HL-60/S4 treated with retinoic acid at 250 ng/mL for 4 days and 3 days (cell line): ENCODE measurements around the gene ABL1.

Source experiments
- in situ Hi-C: fragments of 300-500 bp; cut with MboI; formaldehyde crosslinking; loops from 2 replicates; pipeline ENCODE4 v1.7.0; 2022; ENCODE audit warnings: low sequenced_read_pairs

Gene ABL1

DNA sequence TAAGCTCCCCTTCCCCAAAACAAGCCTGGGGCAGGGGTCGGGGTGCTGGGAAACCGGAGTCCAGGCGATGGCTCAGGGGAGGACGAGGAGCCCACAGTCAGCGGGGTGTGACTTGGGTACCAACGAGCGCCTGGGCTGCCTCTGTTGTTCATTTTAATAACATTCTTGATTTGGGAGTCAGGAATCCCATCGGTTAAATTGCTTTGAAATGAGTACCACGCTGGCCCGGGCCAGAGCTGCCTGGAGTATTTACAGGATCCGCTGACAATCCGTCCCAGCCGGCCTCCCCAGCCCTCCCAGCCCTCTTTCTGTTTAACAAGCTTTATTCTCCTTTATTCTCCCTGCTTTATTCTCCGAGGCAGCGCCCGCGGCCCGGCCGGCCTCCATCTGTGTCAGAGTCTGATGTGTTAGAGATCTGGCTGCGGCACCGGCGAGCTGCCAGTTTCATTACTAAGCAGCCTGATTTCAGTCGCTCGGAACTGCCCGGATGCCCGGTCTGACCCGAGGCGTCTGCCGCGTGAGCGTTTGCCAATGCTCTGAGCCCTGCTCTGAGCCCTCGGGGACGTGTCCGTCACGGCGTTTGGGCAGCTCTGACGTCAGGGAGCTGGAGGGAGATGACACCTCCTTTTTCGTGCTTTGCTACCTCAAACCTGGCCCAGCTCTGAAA, 78.0 kb downstream of the ABL1 start:
- in situ Hi-C loops: loop anchor here (25.0 kb wide), 1 partner anchor 101 kb away; no protein-coding TSS in a partner anchor

GRCh38 chr9:130913599-130914416, 78.8 kb downstream of the ABL1 start:
- in situ Hi-C loops: loop anchor here (25.0 kb wide), 1 partner anchor 102 kb away; no protein-coding TSS in a partner anchor

GRCh38 chr9:130914417-130915095, 79.5 kb downstream of the ABL1 start:
- in situ Hi-C loops: loop anchor here (25.0 kb wide), 1 partner anchor 102 kb away; no protein-coding TSS in a partner anchor

DNA sequence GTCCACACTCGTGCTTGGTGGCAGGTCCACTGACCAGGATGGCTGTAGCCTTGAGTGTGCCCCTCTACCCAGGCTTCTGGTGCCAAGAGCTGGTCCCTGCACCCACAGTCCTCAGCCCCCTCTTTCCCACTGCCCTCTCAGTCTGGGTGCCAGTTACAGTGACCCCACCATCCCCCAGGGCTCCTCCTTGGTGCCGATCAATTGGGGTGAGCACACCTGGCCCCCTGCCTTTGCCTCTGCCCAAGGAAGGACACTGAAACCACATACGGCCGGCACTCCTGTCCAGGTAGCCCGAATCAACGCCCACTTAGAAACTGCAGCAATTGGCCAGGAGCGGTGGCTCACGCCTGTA, 80.0 kb downstream of the ABL1 start:
- in situ Hi-C loops: loop anchor here (25.0 kb wide), 1 partner anchor 103 kb away; no protein-coding TSS in a partner anchor

GRCh38 chr9:130917168-130917960, 82.3 kb downstream of the ABL1 start:
- in situ Hi-C loops: loop anchor here (25.0 kb wide), 1 partner anchor 105 kb away; no protein-coding TSS in a partner anchor

GRCh38 chr9:130918101-130918825, 83.2 kb downstream of the ABL1 start:
- in situ Hi-C loops: loop anchor here (25.0 kb wide), 1 partner anchor 106 kb away; no protein-coding TSS in a partner anchor

DNA sequence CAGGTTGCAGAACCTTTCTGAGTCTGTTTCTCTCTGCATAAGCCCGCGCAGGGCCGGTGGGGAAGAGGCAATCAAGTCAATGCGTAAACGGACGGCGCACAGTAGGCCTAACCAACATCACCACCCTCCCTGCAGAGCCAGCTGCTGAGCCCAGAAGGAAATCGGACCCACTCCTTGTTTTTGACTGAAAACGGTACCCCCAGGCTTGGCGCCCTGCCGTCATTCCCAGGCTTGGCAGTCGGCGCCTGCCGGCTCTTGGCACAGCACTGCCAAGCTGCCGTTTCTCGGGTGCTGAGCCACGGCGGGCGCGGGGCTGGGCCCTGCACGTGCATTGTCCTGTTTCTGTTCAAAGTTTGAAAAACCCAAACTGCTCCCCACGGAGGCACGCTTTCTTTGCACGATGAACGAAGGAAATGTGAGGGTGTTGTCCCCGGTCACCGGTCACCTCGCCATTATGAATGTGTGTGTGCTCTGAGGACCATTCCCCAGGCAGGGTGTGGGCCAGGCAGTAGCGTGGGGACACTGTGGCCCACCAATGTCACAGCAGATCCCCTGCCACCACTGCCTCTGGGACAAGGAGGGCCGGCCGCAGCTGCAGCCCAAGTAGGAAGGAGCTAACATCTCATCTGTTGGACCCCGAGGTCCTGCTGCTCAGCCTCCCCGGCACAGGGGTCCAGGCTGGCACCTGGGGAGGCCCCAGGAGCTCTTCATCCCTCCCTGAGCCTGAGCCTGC, 83.9 kb downstream of the ABL1 start:
- in situ Hi-C loops: loop anchor here (25.0 kb wide), 1 partner anchor 107 kb away; no protein-coding TSS in a partner anchor

- in situ Hi-C loops: loop anchor here (25.0 kb wide), 1 partner anchor 107 kb away; no protein-coding TSS in a partner anchor
These were observed 84.6 kb downstream of the ABL1 start for GRCh38 chr9:130919559-130920145.

GRCh38 chr9:130920233-130920632, 85.2 kb downstream of the ABL1 start:
- in situ Hi-C loops: loop anchor here (25.0 kb wide), 1 partner anchor 108 kb away; no protein-coding TSS in a partner anchor

GRCh38 chr9:130920762-130921299, 85.8 kb downstream of the ABL1 start:
- in situ Hi-C loops: loop anchor here (25.0 kb wide), 1 partner anchor 109 kb away; no protein-coding TSS in a partner anchor

DNA sequence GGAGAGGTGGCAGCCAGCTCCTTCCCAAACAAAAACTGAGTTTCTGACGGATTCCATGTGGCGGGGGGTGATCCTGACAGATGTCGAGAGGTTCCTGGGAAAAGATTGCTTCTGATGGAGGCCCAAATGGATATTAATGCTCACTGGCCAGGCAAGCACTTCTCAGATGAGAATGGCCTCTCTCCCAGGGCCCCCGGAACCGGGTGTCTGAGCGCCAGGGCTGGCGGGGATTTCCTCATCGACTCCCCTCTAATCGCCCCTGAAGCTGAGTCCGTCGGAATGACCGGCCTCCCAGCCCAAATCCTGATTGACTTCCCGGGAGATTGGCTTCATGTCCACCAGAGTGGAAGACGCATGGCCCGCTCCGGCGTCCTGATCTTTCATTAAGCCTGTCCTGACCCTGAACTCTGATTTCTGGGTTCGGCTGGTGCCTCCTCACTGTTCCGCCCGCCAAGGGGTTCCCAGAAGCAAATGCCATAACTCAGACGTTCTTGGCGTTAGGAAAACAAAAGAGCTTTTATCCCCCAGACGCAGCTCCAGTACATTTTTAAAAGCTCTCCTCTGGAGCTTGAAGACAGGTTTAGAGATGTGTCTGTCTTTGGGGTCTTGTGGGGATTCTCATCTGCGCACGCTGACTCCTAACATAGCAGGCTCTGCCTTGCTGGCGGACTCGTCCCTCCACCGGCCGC, 86.4 kb downstream of the ABL1 start:
- in situ Hi-C loops: loop anchor here (25.0 kb wide), 1 partner anchor 109 kb away; no protein-coding TSS in a partner anchor

DNA sequence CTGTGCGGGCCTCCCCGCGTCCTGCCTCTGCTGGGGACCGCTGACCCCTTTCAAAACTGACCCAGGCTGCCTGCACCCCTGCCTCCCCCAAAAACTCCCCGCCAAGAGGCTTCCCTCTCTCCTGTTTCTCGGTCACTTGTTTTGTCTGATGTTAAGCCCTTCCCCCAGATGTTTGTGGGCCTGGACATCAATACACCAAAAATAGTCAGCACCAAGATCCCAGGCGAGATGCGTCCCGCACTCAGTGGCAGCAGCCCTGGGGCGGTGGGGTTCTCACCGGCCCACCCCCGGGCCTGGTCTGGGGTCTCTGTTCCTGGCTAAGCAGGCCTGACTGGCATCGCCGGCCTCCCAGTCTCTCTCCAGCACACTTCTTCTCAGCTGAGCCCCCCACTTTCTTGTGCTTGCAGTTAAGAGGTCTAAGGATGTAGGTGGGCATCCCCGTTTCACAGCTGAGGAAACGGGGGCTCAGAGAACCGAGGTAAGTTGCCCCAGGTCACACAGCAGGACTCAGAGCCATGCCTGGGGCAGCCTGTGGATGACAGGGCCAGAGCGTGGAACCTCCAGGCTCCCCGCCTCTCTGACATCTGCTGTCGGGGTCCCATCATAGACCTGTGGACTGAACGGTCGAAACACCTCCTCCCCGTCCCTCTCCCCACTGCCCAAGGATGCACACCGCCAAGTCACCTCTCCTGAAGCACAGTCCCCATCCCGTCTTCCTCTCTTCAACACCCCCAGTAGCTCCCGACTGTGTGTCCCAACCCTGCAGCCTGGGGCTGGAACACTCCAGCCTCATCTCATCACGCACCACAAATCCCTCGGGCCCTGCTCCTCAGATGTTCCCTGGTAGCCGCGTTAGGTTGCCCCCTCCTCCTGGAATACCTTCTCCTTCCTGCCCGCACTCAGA, 87.2 kb downstream of the ABL1 start:
- in situ Hi-C loops: loop anchor here (25.0 kb wide), 1 partner anchor 110 kb away; no protein-coding TSS in a partner anchor

GRCh38 chr9:130922893-130923610, 88.0 kb downstream of the ABL1 start:
- in situ Hi-C loops: loop anchor here (25.0 kb wide), 1 partner anchor 111 kb away; no protein-coding TSS in a partner anchor

- in situ Hi-C loops: loop anchor here (25.0 kb wide), 1 partner anchor 112 kb away; no protein-coding TSS in a partner anchor
These were observed 88.8 kb downstream of the ABL1 start for GRCh38 chr9:130923611-130924447.

DNA sequence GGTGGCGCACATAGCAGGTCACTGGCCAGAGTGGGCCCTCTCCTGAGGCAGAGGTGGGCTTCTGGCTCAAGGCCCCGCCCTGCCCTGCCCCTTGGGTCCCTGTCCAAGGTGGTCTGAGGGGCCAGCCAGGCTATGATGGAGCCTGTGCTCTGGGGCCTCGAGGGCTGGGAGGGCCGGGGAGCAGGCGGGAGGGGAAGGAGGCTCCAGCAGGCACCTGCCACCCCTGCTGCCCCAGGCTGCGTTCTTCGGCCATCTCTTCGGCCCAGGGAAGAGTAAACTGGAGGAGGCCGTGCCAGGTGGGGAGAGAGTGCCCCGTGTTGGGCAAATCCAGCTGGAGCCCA, 89.4 kb downstream of the ABL1 start:
- in situ Hi-C loops: loop anchor here (25.0 kb wide), 1 partner anchor 112 kb away; no protein-coding TSS in a partner anchor
